Epithelial cell of esophagus (primary cell): ENCODE results near the gene TMEM135.
"Not testable (repeated sequence)": the region's sequence is repeated elsewhere in the genome, so short reads cannot be mapped to it uniquely, and the experiment has no call there.

Source experiments
- DNase-seq: peaks from one replicate; pipeline ENCODE4 v3.0.0; 2010; ENCODE audit warnings: low read depth
- H3K4me3 ChIP-seq: 2 replicates; pipeline ENCODE4 v1.5.1; 2011; ENCODE audit warnings: mild to moderate bottlenecking, low read length, control low read depth
- TF ChIP-seq, protein P1 (sequence below): IDR thresholded peaks from 2 replicates; pipeline ENCODE4 v1.5.1; 2011; ENCODE audit warnings: low read depth, mild to moderate bottlenecking, low read length, control low read depth, inconsistent platforms; ENCODE audit not compliant: insufficient read depth; ENCODE audit errors: missing control alignments

Gene TMEM135

DNA sequence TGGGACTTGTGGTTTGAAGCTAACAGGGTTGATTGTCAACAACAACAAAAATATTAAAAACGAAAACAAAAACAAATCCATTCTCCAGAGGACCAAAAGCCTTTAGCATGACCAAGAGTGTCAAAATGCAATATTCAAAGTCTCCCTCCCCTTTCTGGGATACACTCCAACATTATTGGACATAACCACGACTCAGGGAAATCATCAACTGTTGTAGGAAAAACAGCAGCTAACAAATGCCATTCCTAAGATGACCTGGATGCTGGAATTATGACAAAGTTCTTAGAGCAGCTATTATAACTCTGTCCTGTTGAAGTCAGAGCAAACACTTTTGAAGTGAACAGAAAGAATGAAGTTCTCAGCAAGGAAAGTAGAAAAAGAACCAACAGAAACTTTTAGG is 143.0 kb downstream of the TMEM135 start:
- TF ChIP-seq, protein P1, sequence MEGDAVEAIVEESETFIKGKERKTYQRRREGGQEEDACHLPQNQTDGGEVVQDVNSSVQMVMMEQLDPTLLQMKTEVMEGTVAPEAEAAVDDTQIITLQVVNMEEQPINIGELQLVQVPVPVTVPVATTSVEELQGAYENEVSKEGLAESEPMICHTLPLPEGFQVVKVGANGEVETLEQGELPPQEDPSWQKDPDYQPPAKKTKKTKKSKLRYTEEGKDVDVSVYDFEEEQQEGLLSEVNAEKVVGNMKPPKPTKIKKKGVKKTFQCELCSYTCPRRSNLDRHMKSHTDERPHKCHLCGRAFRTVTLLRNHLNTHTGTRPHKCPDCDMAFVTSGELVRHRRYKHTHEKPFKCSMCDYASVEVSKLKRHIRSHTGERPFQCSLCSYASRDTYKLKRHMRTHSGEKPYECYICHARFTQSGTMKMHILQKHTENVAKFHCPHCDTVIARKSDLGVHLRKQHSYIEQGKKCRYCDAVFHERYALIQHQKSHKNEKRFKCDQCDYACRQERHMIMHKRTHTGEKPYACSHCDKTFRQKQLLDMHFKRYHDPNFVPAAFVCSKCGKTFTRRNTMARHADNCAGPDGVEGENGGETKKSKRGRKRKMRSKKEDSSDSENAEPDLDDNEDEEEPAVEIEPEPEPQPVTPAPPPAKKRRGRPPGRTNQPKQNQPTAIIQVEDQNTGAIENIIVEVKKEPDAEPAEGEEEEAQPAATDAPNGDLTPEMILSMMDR, result no peak
- no peak overlapping the region for H3K4me3 ChIP-seq
- DNase-seq, result no peak

GRCh38 chr11:87181143-87181542 is 143.4 kb downstream of the TMEM135 start:
- no peak overlapping the region for H3K4me3 ChIP-seq
- no peak for DNase-seq
- TF ChIP-seq, protein P1, result no peak

DNA sequence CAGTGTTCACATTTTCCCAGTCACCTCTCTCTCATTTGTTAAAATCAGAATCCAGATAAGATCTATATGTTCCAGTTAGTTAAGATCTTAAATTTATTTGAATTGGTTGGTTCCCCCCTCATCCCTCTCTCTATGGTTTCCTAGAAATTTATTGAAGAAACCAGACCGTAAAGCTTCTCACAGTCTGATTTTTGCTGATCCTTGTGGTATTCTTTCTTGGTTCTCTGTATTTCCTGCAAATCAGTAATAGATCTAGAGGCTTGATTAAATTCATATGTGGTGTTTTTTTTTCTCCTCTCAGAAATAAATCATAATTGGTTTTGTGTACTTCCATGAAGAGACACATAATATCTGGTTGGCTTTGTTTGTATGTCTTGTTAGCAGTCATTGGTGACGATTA is 147.5 kb downstream of the TMEM135 start:
- DNase-seq, result no peak
- TF ChIP-seq, protein P1, result no peak
- H3K4me3 ChIP-seq, result no peak overlapping the region

GRCh38 chr11:87187076-87187475 is 149.3 kb downstream of the TMEM135 start:
- TF ChIP-seq, protein P1, result no peak
- DNase-seq, result no peak
- no peak overlapping the region for H3K4me3 ChIP-seq

DNA sequence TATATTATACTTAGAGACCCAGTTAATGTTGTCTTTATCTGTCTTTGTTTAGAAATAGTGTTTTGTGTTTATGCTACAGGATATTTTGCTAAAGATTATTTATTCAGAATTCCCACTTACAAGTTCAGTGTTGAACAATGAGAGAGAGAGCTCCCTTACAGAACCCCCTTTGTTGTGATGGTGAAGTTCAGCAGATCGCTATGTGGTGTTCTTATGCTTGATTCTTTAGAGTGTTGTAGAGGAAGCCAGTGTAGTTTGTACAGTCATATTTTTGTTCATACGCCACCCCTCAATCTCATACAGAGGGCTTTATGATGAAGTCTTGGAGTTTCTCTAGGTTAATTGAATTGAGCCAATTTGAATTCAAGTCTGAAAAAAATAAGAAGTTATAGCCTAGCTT is 150.2 kb downstream of the TMEM135 start:
- TF ChIP-seq, protein P1, result no peak
- no peak for DNase-seq
- no peak overlapping the region for H3K4me3 ChIP-seq

GRCh38 chr11:87188396-87188795 is 150.7 kb downstream of the TMEM135 start:
- not testable (repeated sequence) for DNase-seq, H3K4me3 ChIP-seq

- not testable (repeated sequence) for DNase-seq, H3K4me3 ChIP-seq
These were observed 151.2 kb downstream of the TMEM135 start for GRCh38 chr11:87188921-87189320.

GRCh38 chr11:87190071-87190470 is 152.3 kb downstream of the TMEM135 start:
- no peak overlapping the region for H3K4me3 ChIP-seq
- TF ChIP-seq, protein P1, result no peak
- no peak for DNase-seq
